NCI-H128 (cell line): ENCODE data around the gene LAMA1.

Experiments
- DNase-seq: peaks from one replicate; lab custom pipeline; 2025; ENCODE audit not compliant: unreplicated experiment; lab: John Stamatoyannopoulos, UW

The LAMA1 gene

GRCh38 chr18:6994056-6994770, 123.4 kb downstream of the LAMA1 start:
- DNase-seq, result no peak

- no peak for DNase-seq
Observed at GRCh38 chr18:6992761-6993160, 124.8 kb downstream of the LAMA1 start.

GRCh38 chr18:6983366-6983765, 134.2 kb downstream of the LAMA1 start:
- no peak for DNase-seq

GRCh38 chr18:6982398-6982797, 135.2 kb downstream of the LAMA1 start:
- no peak for DNase-seq

- DNase-seq, result no peak
Observed at GRCh38 chr18:6980363-6980762, 137.2 kb downstream of the LAMA1 start.

- no peak for DNase-seq
Observed at GRCh38 chr18:6979954-6980353, 137.6 kb downstream of the LAMA1 start.

GRCh38 chr18:6976935-6977334, 140.7 kb downstream of the LAMA1 start:
- DNase-seq, result no peak

- DNase-seq, result no peak
Observed at GRCh38 chr18:6975084-6975483, 142.5 kb downstream of the LAMA1 start.

GRCh38 chr18:6971823-6972478, 145.6 kb downstream of the LAMA1 start:
- DNase-seq, result no peak

- DNase-seq, result no peak
Observed at GRCh38 chr18:6963452-6964097, 154.0 kb downstream of the LAMA1 start.

- no peak for DNase-seq
Observed at GRCh38 chr18:6962571-6963451, 154.8 kb downstream of the LAMA1 start.

GRCh38 chr18:6961331-6961730, 156.3 kb downstream of the LAMA1 start:
- DNase-seq, result no peak

GRCh38 chr18:6960656-6961055, 156.9 kb downstream of the LAMA1 start:
- no peak for DNase-seq

GRCh38 chr18:6960124-6960523, 157.5 kb downstream of the LAMA1 start:
- no peak for DNase-seq

- no peak for DNase-seq
Observed at GRCh38 chr18:6959110-6959509, 158.5 kb downstream of the LAMA1 start.

- no peak for DNase-seq
Observed at GRCh38 chr18:6956999-6957398, 160.6 kb downstream of the LAMA1 start.

- DNase-seq, result no peak
Observed at GRCh38 chr18:6956495-6956894, 161.1 kb downstream of the LAMA1 start.

- DNase-seq, result no peak
Observed at GRCh38 chr18:6955304-6955703, 162.3 kb downstream of the LAMA1 start.

- no peak for DNase-seq
Observed at GRCh38 chr18:6954501-6954900, 163.1 kb downstream of the LAMA1 start.

- no peak for DNase-seq
Observed at GRCh38 chr18:6951336-6952090, 166.1 kb downstream of the LAMA1 start.

- no peak for DNase-seq
Observed at GRCh38 chr18:6950641-6951040, 167.0 kb downstream of the LAMA1 start.
